Activated T-cell treated with anti-CD3 and anti-CD28 coated beads, Interleukin-2, amount 50 U/mL, for 4 hours (primary cell): ENCODE measurements around the gene CMIP. TPM values are rescaled to one million over a fixed set of nuclear protein-coding genes. Genes with fewer than 3 reads are reported as not detected.

Experiments used
- ATAC-seq, 2 donors: fragments of 200-7000 bp; cut with Tn5 transposase; one replicate each; pipeline ENCODE4 v1.10.0; 2021
- DNase-seq: peaks from one replicate; pipeline ENCODE4 v3.0.0-alpha.2; 2020
- H3K27me3 Mint-ChIP-seq: one replicate; pipeline ENCODE4 v1.8.0; 2021; ENCODE audit warnings: low read depth, mixed read lengths
- H3K36me3 Mint-ChIP-seq: one replicate; pipeline ENCODE4 v1.8.0; 2022; ENCODE audit warnings: mixed read lengths; ENCODE audit not compliant: insufficient read depth
- H3K4me1 Mint-ChIP-seq: one replicate; pipeline ENCODE4 v1.8.0; 2021; ENCODE audit warnings: low read depth, mixed read lengths
- H3K4me3 Mint-ChIP-seq: one replicate; pipeline ENCODE4 v1.8.0; 2021; ENCODE audit warnings: mild to moderate bottlenecking, moderate library complexity, mixed read lengths
- H3K9me3 Mint-ChIP-seq: one replicate; pipeline ENCODE4 v1.8.0; 2021; ENCODE audit warnings: mixed read lengths
- total RNA-seq, 3 donors: library from RNA; stranded (reverse); gene quantifications; one replicate each; pipeline ENCODE4 v1.2.1, GENCODE V29; 2021

The CMIP gene
- total RNA-seq, 3 donors from 2014 or later = 20.8 to 23.5 (median 21.9) TPM

DNA sequence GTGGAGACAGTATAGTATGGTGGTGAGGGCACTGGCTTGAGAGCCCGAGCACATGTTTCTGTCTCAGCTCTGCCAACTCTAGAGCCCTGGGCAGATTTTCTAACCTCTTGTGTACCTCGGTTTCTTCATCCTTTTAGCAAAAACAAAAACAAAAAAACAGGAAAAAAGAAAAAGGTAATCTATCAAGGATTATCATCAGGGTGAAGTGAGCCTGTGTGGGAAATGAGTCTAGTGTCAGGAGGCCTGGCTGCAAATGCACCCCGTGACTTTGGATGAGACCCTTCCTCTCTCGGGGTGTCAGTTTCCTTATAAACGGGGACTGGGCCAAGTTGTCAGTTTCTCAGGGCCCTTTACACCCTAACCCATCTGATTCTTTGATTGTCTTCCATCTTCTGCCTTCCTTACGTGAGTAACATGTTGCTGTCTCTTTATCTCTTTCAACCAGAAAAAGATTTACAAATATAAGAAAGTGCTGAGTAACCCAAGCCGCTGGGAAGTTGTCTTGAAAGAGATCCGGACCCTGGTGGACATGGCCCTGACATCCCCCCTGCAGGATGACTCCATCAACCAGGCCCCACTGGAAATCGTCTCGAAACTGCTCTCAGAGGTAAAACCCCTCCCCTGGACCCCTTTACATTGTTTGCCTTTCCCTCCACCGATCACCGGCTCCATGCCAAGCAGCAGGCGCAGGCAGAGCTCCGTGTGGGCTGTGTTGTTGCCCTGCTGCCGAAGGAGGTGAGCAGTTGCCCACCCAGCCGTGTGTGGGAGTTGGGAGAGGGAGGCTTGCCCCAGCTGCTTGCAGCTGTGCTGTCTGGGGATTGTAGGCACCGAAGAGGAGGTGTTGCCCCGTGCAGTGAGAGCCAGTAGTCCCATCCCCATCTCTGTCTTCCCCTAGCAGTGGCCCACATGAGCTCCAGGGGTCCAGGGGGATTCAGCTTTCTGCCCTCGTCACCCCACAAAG is 207.4 kb downstream of the CMIP start:
- no peak for DNase-seq
- H3K4me3 Mint-ChIP-seq = no peak overlapping the region
- ATAC-seq = no peak
- no peaks in the 10 kb centered on the region for H3K9me3 Mint-ChIP-seq
- H3K36me3 Mint-ChIP-seq = peaks cover 11% of the 10 kb centered on the region
- no peaks in the 10 kb centered on the region for H3K27me3 Mint-ChIP-seq
- peaks cover 6% of the 10 kb centered on the region for H3K4me1 Mint-ChIP-seq

DNA sequence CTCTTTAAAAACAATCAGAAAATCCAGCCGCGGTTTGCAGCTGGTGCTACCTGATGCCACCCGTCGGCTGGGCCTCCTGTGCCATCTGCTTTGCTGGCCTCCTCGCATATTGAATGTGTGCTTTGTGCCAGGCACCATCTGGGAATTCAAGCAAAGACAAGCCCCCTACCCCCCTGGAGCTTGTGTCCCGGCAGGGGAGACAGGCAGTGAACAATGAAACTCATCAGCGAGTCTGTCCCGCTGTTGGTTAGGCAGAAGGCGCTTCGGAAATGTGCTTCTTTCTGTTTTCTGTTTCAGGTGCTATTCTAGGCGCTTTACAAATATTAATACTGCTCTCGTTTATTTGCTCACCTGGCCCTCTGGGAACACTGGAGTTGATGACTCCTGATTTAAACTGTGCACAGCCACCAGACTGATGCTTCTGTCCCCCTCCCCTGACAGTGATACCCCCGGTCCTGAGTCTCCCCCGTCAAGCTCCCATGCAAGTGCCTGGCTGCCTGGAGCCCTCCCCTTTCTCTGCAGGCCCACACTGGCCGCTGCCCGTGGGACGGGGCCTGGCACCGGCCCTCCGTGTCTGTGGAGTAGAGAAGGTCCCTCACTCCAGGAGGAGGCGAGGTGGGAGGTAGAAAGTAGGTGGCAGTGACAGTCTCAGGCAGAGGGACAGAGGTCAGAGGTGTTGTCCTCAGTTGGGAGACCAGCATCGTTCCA is 208.3 kb downstream of the CMIP start:
- H3K36me3 Mint-ChIP-seq = peaks cover 16% of the 10 kb centered on the region
- no peaks in the 10 kb centered on the region for H3K27me3 Mint-ChIP-seq
- ATAC-seq = no peak
- H3K9me3 Mint-ChIP-seq = no peaks in the 10 kb centered on the region
- H3K4me3 Mint-ChIP-seq = no peak overlapping the region
- no peak for DNase-seq
- peaks cover 3% of the 10 kb centered on the region for H3K4me1 Mint-ChIP-seq

DNA sequence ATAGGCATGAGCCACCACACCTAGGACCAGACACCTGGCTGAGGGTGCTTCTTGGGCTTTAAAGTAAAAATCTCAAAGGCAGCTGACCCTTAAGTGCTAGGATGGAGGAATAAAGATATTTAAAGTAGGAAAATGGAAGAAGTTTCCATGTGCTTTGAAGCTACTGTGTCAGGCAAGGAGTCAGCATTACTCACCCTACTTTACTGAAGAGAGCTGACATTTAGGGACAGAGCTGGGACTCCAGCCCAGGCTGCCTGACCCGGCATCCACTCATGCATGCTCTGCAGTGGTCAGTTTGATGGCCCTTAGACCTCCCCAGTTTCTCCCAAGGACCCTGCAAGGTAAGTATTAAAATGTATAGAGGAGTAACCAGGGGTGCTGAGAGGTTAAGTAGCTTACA is 209.7 kb downstream of the CMIP start:
- no peaks in the 10 kb centered on the region for H3K27me3 Mint-ChIP-seq
- peaks cover 3% of the 10 kb centered on the region for H3K4me1 Mint-ChIP-seq
- no peak for DNase-seq
- H3K9me3 Mint-ChIP-seq = no peaks in the 10 kb centered on the region
- H3K36me3 Mint-ChIP-seq = peaks cover 23% of the 10 kb centered on the region
- no peak for ATAC-seq
- no peak overlapping the region for H3K4me3 Mint-ChIP-seq

DNA sequence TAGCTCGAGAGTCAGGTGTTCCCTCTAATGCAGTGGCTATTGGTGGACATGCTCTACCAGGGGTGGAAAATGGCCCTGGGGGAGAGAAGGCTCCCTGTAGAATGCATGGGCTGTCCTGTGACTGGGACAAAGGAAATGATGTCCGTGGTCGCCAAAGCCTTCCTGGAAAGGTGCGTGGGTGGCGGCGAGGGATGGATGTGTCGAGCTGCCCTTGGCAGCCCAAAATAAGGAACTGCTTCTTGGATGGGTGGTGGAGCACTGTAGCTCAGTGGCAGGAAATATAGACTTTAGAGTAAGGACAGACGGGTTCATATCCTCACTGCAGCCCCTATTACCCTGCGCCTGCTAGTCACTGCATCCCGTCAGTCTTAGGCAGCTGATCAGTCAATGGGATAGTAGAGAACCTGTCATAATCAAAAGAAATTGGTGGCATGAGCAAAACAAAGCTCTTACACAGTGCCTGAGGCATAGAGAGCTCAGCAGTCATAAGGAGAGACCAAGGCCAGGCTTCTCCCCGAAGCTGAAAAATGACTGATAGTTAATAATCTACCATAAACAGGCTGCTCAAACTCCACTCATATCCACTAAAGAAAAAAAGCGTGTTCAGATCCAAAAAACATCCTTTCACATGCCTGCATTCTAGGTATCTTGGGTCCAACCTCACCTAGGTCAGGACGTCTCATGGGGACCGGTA is 211.0 kb downstream of the CMIP start:
- H3K36me3 Mint-ChIP-seq = peaks cover 25% of the 10 kb centered on the region
- no peaks in the 10 kb centered on the region for H3K4me1 Mint-ChIP-seq
- H3K27me3 Mint-ChIP-seq = no peaks in the 10 kb centered on the region
- no peaks in the 10 kb centered on the region for H3K9me3 Mint-ChIP-seq
- H3K4me3 Mint-ChIP-seq = no peak overlapping the region
- ATAC-seq (no peak), DNase-seq (no peak)

DNA sequence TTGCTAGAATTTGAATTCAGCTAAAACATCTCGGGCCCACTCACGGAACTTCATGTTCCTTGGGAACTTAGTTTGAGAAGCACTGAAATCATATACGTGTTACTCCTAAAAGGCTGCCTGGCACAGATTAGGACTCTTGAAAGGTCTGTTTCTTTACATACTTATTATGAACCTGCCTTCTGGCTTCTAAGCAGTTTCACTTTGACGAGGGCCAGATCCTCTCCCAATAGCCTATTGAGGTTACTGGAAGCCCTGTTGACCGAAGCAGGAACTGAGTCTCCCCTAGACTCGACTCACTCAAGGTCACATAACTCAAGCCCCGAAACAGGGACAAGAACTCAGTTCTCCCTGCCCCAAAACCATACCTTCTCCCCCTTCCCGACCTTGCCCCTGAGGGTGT is 212.6 kb downstream of the CMIP start:
- no peaks in the 10 kb centered on the region for H3K9me3 Mint-ChIP-seq
- no peaks in the 10 kb centered on the region for H3K4me1 Mint-ChIP-seq
- no peak for ATAC-seq

DNA sequence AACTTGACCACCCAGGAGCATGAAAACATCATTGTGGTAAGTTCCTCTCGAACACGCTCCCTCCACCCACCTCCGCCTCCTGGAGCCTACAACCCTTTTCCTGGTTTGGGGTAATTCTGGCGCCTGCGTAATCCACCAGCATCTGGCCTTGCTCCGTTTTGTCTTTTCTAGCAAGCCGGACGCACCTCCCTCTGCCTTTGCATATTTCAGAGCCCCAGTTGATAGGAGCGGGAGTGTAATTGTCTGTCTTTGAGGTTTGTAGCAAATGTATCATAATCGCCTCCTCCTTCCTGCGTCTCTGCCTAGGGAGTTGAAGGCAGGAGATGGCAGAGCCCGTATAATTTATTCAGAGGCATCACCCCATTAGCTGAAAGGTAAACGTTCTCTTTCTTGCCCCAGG is 213.2 kb downstream of the CMIP start:
- Mint-ChIP-seq H3K36me3 (peaks cover 30% of the 10 kb centered on the region), H3K4me3 (no peak overlapping the region), H3K4me1 (no peaks in the 10 kb centered on the region), H3K9me3 (no peaks in the 10 kb centered on the region), H3K27me3 (no peaks in the 10 kb centered on the region)
- ATAC-seq (no peak), DNase-seq (no peak)

More for the DNA sequence above, 212.6 kb downstream of the CMIP start:
- H3K27me3 Mint-ChIP-seq = no peaks in the 10 kb centered on the region
- DNase-seq = no peak
- peaks cover 30% of the 10 kb centered on the region for H3K36me3 Mint-ChIP-seq
- no peak overlapping the region for H3K4me3 Mint-ChIP-seq

DNA sequence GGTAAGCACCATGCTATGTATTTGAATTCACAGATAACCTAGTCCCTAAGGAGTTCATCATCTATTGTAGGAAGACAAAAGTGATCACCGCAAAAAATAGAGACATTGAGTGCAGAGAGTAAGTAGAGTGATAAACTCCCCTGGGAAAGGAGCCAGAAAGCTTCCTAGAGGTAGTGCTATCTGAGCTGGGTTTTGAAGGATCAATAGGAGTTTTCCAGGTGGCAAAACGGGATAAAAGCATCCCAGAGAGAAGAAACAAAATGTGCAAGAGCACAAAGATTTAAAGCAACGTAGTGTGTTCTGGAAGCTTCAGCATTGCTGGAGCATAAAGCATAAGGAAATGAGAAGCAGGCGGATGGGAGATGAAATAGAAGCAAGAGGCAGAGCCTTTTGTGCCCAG is 213.8 kb downstream of the CMIP start:
- ATAC-seq (no peak), DNase-seq (no peak)
- Mint-ChIP-seq H3K4me1 (no peaks in the 10 kb centered on the region), H3K27me3 (no peaks in the 10 kb centered on the region), H3K36me3 (peaks cover 33% of the 10 kb centered on the region), H3K9me3 (no peaks in the 10 kb centered on the region), H3K4me3 (no peak overlapping the region)

DNA sequence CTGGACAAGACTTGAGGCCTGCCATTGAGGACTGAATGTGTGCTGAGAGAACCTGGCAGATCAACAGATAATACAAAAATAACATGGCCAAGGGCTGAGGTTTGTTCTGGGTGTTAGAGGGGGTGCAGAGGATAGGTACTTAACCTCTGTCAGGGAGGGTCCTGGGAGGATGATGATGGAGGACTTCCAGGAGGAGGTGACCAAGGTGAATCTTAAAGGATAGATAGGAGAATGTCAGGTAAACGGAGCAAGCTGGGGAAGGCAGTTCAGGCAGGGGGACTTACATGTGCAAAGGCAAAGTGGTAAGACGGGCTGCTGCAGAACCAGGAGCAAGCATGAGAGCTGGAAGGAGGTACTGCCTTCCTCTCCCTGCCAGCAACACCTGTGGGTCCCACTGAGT is 214.6 kb downstream of the CMIP start:
- H3K4me3 Mint-ChIP-seq = no peak overlapping the region
- ATAC-seq = no peak

DNA sequence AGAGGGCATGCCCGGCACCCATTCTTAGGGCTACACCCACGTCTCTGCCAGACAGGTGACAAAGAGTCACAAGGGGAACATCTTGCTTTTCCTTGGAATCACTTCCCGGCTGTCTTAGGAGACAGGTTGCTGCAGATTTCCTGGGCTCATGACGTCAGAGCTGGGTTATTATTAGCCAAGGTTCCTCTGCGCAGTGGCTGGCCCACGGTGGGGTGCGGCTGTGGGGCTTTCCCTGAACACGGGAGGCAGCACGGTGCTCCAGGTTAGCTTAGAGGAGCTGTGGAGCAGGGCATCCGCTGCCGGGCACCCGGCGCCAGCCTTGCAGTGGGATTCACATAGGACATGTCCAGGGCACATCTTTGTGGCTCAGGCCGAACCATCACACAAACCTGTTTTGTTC is 216.5 kb downstream of the CMIP start:
- no peaks in the 10 kb centered on the region for H3K4me1 Mint-ChIP-seq
- DNase-seq (no peak), ATAC-seq (no peak)
- no peaks in the 10 kb centered on the region for H3K27me3 Mint-ChIP-seq
- H3K36me3 Mint-ChIP-seq = peaks cover 33% of the 10 kb centered on the region
- H3K9me3 Mint-ChIP-seq = no peaks in the 10 kb centered on the region
- no peak overlapping the region for H3K4me3 Mint-ChIP-seq

More for the DNA sequence above, 214.6 kb downstream of the CMIP start:
- Mint-ChIP-seq H3K4me1 (no peaks in the 10 kb centered on the region), H3K9me3 (no peaks in the 10 kb centered on the region), H3K36me3 (peaks cover 31% of the 10 kb centered on the region), H3K27me3 (no peaks in the 10 kb centered on the region)
- no peak for DNase-seq

DNA sequence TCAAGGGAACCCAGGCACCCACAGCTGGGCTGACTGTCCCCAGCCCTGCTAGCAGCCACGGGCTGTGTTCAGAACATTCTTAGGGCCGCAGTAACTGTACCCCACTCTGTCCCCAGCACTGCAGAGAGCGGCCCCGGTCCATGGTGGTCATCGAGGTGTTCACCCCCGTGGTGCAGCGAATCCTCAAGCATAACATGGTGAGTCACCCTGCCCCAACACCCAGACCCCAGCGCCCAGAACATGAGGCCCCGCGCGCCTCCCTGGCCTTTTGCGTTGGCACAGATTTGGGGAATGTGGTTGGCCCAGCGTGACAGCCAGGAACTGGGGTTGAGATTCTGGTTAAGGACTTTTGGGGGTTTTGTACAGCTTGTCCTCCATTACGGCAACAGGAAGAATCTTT is 219.5 kb downstream of the CMIP start:
- Mint-ChIP-seq H3K4me3 (no peak overlapping the region), H3K9me3 (no peaks in the 10 kb centered on the region), H3K4me1 (no peaks in the 10 kb centered on the region), H3K36me3 (peaks cover 22% of the 10 kb centered on the region), H3K27me3 (no peaks in the 10 kb centered on the region)
- DNase-seq (no peak), ATAC-seq (no peak)

DNA sequence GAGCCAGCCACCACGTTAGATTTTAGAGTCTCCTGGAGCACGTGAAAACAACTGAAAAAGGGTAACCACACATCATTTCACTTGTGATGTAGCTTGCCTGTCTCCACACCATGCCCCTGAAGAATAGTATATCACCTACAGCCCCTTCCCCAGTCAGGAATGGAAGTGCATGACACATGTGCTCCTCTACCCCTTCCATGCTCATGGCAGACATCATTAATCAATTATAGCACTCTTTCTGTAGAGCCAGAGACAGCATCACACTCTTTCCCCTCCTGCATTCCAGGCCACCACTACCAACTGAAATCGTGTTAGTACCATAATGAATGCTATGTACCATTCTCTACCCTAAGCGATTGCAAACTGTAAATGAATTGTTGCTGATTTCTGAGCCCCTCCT is 221.0 kb downstream of the CMIP start:
- Mint-ChIP-seq H3K4me3 (no peak overlapping the region), H3K4me1 (no peaks in the 10 kb centered on the region), H3K9me3 (no peaks in the 10 kb centered on the region), H3K36me3 (peaks cover 23% of the 10 kb centered on the region), H3K27me3 (no peaks in the 10 kb centered on the region)
- ATAC-seq (no peak), DNase-seq (no peak)

DNA sequence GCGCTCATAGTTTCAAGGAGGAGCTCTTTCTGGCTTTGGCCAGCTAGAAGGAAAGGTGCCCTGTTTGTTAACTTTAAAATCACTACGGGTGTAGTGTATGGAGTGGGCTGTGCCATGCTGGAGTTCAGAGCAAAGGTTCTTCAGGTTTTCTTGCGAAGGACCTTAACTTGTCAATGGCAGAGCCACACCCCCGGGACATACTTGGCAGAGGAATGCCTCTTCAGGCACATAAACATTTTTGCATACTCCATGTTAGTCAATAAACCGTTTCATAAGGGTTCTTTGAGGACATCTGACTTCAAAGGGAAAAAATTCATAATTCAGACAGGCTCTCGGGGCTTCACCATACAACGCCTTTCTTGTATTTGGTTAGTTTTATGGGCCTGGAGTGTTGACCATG is 221.5 kb downstream of the CMIP start:
- Mint-ChIP-seq H3K36me3 (peaks cover 26% of the 10 kb centered on the region), H3K4me1 (no peaks in the 10 kb centered on the region), H3K4me3 (no peak overlapping the region), H3K27me3 (no peaks in the 10 kb centered on the region), H3K9me3 (no peaks in the 10 kb centered on the region)
- ATAC-seq (no peak), DNase-seq (no peak)

DNA sequence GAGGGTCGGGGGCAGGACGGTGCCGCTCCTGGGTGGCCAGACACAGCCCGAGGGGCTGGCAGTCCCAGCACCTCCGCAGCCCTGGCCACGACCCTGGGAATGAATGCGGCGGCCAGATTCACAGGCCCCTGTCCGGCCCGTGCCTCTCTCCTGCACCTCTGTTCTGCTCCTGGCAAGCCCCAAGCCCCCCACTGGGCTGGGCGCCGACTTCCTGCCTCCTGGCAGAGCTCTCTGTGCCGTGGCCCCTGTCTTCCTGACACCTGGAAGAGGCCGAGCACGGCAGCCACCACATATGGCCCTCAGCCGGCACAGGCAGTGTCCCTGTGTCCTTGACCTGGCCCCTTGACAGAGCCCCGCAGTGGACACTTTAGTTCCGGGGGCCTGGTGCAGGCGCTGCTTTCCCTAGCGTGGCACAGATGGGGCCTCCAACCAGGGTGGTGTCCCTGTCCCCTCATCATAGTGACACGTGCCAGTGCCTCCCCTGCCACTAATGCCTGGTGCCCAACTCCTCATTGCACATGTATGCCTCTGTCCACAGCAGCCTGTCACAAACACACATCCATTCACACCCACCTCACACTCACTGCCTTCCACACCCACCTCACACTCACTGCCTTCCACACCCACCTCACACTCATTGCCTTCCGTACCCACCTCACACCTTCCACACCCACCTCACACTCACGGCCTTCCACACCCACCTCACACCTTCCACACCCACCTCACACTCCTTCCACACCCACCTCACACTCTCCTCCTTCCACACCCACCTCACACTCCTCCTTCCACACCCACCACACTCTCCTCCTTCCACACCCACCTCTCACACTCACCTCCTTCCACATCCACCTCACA is 223.9 kb downstream of the CMIP start:
- DNase-seq (no peak), ATAC-seq (no peak)
- no peak overlapping the region for H3K4me3 Mint-ChIP-seq
- H3K36me3 Mint-ChIP-seq = peaks cover 23% of the 10 kb centered on the region
- H3K9me3 Mint-ChIP-seq = no peaks in the 10 kb centered on the region
- H3K27me3 Mint-ChIP-seq = no peaks in the 10 kb centered on the region
- H3K4me1 Mint-ChIP-seq = no peaks in the 10 kb centered on the region
